IPS DF 19.7 (cell line): ENCODE data around the gene MSMP.

Experiments used
- DNase-seq: peaks from one replicate; pipeline ENCODE4 v3.0.0-alpha.2; 2013; ENCODE audit warnings: low read depth, low spot score

Gene MSMP

GRCh38 chr9:35743880-35744518, 10.1 kb downstream of the MSMP start:
- no peak for DNase-seq

GRCh38 chr9:35743452-35743851, 10.6 kb downstream of the MSMP start:
- no peak for DNase-seq

GRCh38 chr9:35741740-35742139, 12.3 kb downstream of the MSMP start:
- DNase-seq: no peak

- no peak for DNase-seq
These were observed 13.8 kb downstream of the MSMP start for GRCh38 chr9:35740243-35740642.

- no peak for DNase-seq
These were observed 15.2 kb downstream of the MSMP start for GRCh38 chr9:35738924-35739323.

GRCh38 chr9:35738186-35738585, 15.9 kb downstream of the MSMP start:
- no peak for DNase-seq

- DNase-seq: no peak
These were observed 16.9 kb downstream of the MSMP start for GRCh38 chr9:35737143-35737542.

- no peak for DNase-seq
These were observed 17.9 kb downstream of the MSMP start for GRCh38 chr9:35736201-35736633.

GRCh38 chr9:35734096-35734495, 20.0 kb downstream of the MSMP start:
- no peak for DNase-seq

- DNase-seq: no peak
These were observed 21.1 kb downstream of the MSMP start for GRCh38 chr9:35732800-35733541.

- DNase-seq: peak; percentile 65
These were observed 21.8 kb downstream of the MSMP start, which contains the start of the genes CREB3 and TLN1 for GRCh38 chr9:35732185-35732799. CREB3 (plus strand) TSS chr9:35732666; CDS start chr9:35732773, 107 bp downstream. TLN1 (minus strand) TSS chr9:35732195; CDS start chr9:35725694, 6,501 bp downstream.

- no peak for DNase-seq
These were observed 22.5 kb downstream of the MSMP start for GRCh38 chr9:35731415-35732184.

GRCh38 chr9:35730486-35730854, 23.6 kb downstream of the MSMP start:
- DNase-seq: no peak

- DNase-seq: no peak
These were observed 24.2 kb downstream of the MSMP start for GRCh38 chr9:35729700-35730485.

GRCh38 chr9:35729101-35729500, 25.0 kb downstream of the MSMP start:
- DNase-seq: no peak

GRCh38 chr9:35728041-35728971, 25.8 kb downstream of the MSMP start:
- peak; percentile 80 for DNase-seq

GRCh38 chr9:35727676-35728040, 26.4 kb downstream of the MSMP start:
- DNase-seq: no peak

- DNase-seq: no peak
These were observed 27.1 kb downstream of the MSMP start for GRCh38 chr9:35726931-35727330.

GRCh38 chr9:35725362-35725761, 28.7 kb downstream of the MSMP start:
- no peak for DNase-seq

GRCh38 chr9:35723908-35724307, 30.2 kb downstream of the MSMP start:
- DNase-seq: no peak
